Panc1 (cell line): ENCODE results near the gene LRRC4B. TPM values are rescaled to one million over a fixed set of nuclear protein-coding genes. Genes with fewer than 3 reads are reported as not detected.

Source experiments
- ATAC-seq: fragments of 200-7000 bp; cut with Tn5 transposase; 2 replicates; pipeline ENCODE4 v1.9.1; 2020; ENCODE audit warnings: mild to moderate bottlenecking, moderate library complexity
- BruUV-seq: library from RNA; stranded (reverse); fragments of 400-500 nt; replicated peaks from 2 replicates; lab custom pipeline; 2021; lab: Mats Ljungman, UMichigan
- CTCF ChIA-PET: fragments of 300-600 bp; sonication (Branson Sonifier 250); formaldehyde crosslinking; loops from one replicate; lab custom pipeline; 2022; ENCODE audit warnings: antibody characterized with exemption; lab: Charles Lee
- POLR2A ChIA-PET: fragments of 300-600 bp; sonication (Branson Sonifier 250); formaldehyde crosslinking; loops from one replicate; lab custom pipeline; 2022; ENCODE audit warnings: antibody characterized with exemption; lab: Charles Lee
- DNase-seq: peaks from one replicate; pipeline ENCODE4 v3.0.0-alpha.2; 2010; ENCODE audit warnings: low read depth, low spot score
- H3K27ac ChIP-seq: 2 replicates; pipeline ENCODE4 v1.5.1; 2011; ENCODE audit warnings: mild to moderate bottlenecking, low read length, inconsistent platforms
- H3K27me3 ChIP-seq: fragments of 200-500 bp; sonication (Bioruptor generic); 2 replicates; pipeline ENCODE4 v1.6.0; 2014; ENCODE audit warnings: low read length, inconsistent platforms; ENCODE audit not compliant: control insufficient read depth, insufficient read depth
- H3K36me3 ChIP-seq: fragments of 200-500 bp; sonication (Bioruptor generic); 2 replicates; pipeline ENCODE4 v1.5.1; 2014; ENCODE audit warnings: inconsistent platforms, mild to moderate bottlenecking, low read length, moderate library complexity; ENCODE audit not compliant: control insufficient read depth, insufficient read depth
- H3K4me1 ChIP-seq: 2 replicates; pipeline ENCODE4 v1.5.1; 2011; ENCODE audit warnings: inconsistent platforms, mild to moderate bottlenecking, low read length, moderate library complexity; ENCODE audit not compliant: control insufficient read depth, insufficient read depth
- H3K4me3 ChIP-seq, 2 experiments: 2 replicates each; pipeline ENCODE4 v1.5.1; 2011 to 2012; ENCODE audit warnings: low read depth in 2 of 2, low read length in 2 of 2, mild to moderate bottlenecking in 2 of 2, inconsistent platforms in 1 of 2, moderate library complexity in 1 of 2
- H3K9me3 ChIP-seq: fragments of 200-500 bp; sonication (Bioruptor generic); 2 replicates; pipeline ENCODE4 v1.5.1; 2014; ENCODE audit warnings: low read depth, mild to moderate bottlenecking, inconsistent platforms, low read length, moderate library complexity; ENCODE audit not compliant: control insufficient read depth, insufficient read depth
- CTCF ChIP-seq: fragments of 450-650 bp; IDR thresholded peaks from 2 replicates; pipeline ENCODE4 v1.5.1; 2017; ENCODE audit warnings: mild to moderate bottlenecking
- POLR2AphosphoS5 ChIP-seq: IDR thresholded peaks from 2 replicates; pipeline ENCODE4 v1.6.1; 2012; ENCODE audit warnings: mild to moderate bottlenecking, low read depth, low read length, moderate library complexity
- REST ChIP-seq, 2 experiments: IDR thresholded peaks; 2 replicates each; pipeline ENCODE4 v1.6.1; 2011 to 2012; ENCODE audit warnings: low read depth in 2 of 2, control low read depth in 1 of 2, low read length in 1 of 2, mild to moderate bottlenecking in 1 of 2, moderate library complexity in 1 of 2; ENCODE audit not compliant: insufficient read depth in 1 of 2
- SIN3A ChIP-seq: IDR thresholded peaks from 2 replicates; pipeline ENCODE4 v1.6.1; 2012; ENCODE audit warnings: low read depth, mild to moderate bottlenecking, low read length, moderate library complexity, borderline replicate concordance; ENCODE audit not compliant: insufficient read depth
- TCF7L2 ChIP-seq: IDR thresholded peaks from 2 replicates; pipeline ENCODE4 v1.6.1; 2011; ENCODE audit warnings: mild to moderate bottlenecking, low read depth, low read length, inconsistent platforms
- in situ Hi-C: cut with HindIII; loops from 2 replicates; pipeline ENCODE4 v1.10.0; 2016; ENCODE audit warnings: low sequenced_read_pairs, low pct_unique_long_range_greater_than_20kb
- intact Hi-C: fragments of 100-400 bp; cut with micrococcal nuclease; formaldehyde crosslinking; loops from one replicate; pipeline ENCODE4 v1.10.0; 2022; ENCODE audit not compliant: unreplicated experiment
- total RNA-seq: library from RNA; stranded (reverse); gene quantifications from one replicate; pipeline ENCODE4 v1.2.1, GENCODE V29; 2021; ENCODE audit not compliant: unreplicated experiment

LRRC4B gene
- total RNA-seq, 1 experiment from 2014 or later: 0.57 TPM

GRCh38 chr19:50568728-50569698 lies 778 bp upstream of the LRRC4B start:
- no TSS peak for BruUV-seq
- H3K4me1 ChIP-seq: no peaks in the 10 kb centered on the region
- POLR2A ChIA-PET: no interaction called here
- no peak for TF ChIP-seq SIN3A
- TF ChIP-seq CTCF: no peak
- TF ChIP-seq REST (IDR thresholded peaks at IDR 0.05; ENCODE audit: insufficient read depth in 1 of 2, low read depth in 2 of 2, low read length in 1 of 2): no peak
- TF ChIP-seq POLR2AphosphoS5: no peak
- TF ChIP-seq TCF7L2: no peak
- intact Hi-C loops (no loop called here), in situ Hi-C loops (no loop called here)
- CTCF ChIA-PET: no interaction called here
- no peak for ATAC-seq
- no peak for DNase-seq
- no peak overlapping the region for H3K27ac ChIP-seq
- no peaks in the 10 kb centered on the region; the same call in 1 of the 2 replicates for H3K27me3 ChIP-seq
- no peaks in the 10 kb centered on the region for H3K9me3 ChIP-seq
- H3K4me3 ChIP-seq: no peak overlapping the region
- H3K36me3 ChIP-seq: no peaks in the 10 kb centered on the region

- ATAC-seq (no peak), DNase-seq (no peak)
- Histone ChIP-seq H3K27ac (no peak overlapping the region), H3K27me3 (no peaks in the 10 kb centered on the region; the same call in 1 of the 2 replicates), H3K4me1 (no peaks in the 10 kb centered on the region), H3K9me3 (no peaks in the 10 kb centered on the region), H3K4me3 (peak overlapping the region in 1 of 2 experiments; percentile 5; a peak in 1 of 4 replicates), H3K36me3 (no peaks in the 10 kb centered on the region)
- in situ Hi-C loops (no loop called here), intact Hi-C loops (no loop called here)
- no TSS peak for BruUV-seq
- TF ChIP-seq CTCF (no peak), REST (IDR thresholded peaks at IDR 0.05; ENCODE audit: insufficient read depth in 1 of 2, low read depth in 2 of 2, low read length in 1 of 2) (no peak), SIN3A (no peak), TCF7L2 (no peak), POLR2AphosphoS5 (no peak)
- ChIA-PET CTCF (no interaction called here), POLR2A (no interaction called here)
Measured at GRCh38 chr19:50567052-50567841, 988 bp downstream of the LRRC4B start.
